Activated T-cell treated with anti-CD3 and anti-CD28 coated beads, Interleukin-2, amount 50 U/mL, for 4 hours (primary cell): Measurements from ENCODE around the gene RABGAP1L. TPM values are rescaled to one million over a fixed set of nuclear protein-coding genes. Genes with fewer than 3 reads are reported as not detected.

ENCODE experiments used
- ATAC-seq, 2 donors: fragments of 200-7000 bp; cut with Tn5 transposase; one replicate each; pipeline ENCODE4 v1.10.0; 2021
- DNase-seq: peaks from one replicate; pipeline ENCODE4 v3.0.0-alpha.2; 2020
- H3K27me3 Mint-ChIP-seq: one replicate; pipeline ENCODE4 v1.8.0; 2021; ENCODE audit warnings: low read depth, mixed read lengths
- H3K36me3 Mint-ChIP-seq: one replicate; pipeline ENCODE4 v1.8.0; 2022; ENCODE audit warnings: mixed read lengths; ENCODE audit not compliant: insufficient read depth
- H3K4me1 Mint-ChIP-seq: one replicate; pipeline ENCODE4 v1.8.0; 2021; ENCODE audit warnings: low read depth, mixed read lengths
- H3K4me3 Mint-ChIP-seq: one replicate; pipeline ENCODE4 v1.8.0; 2021; ENCODE audit warnings: mild to moderate bottlenecking, moderate library complexity, mixed read lengths
- H3K9me3 Mint-ChIP-seq: one replicate; pipeline ENCODE4 v1.8.0; 2021; ENCODE audit warnings: mixed read lengths
- total RNA-seq, 3 donors: library from RNA; stranded (reverse); gene quantifications; one replicate each; pipeline ENCODE4 v1.2.1, GENCODE V29; 2021

Gene RABGAP1L
- total RNA-seq, 3 donors from 2014 or later, result 16.9 to 23.2 (median 22.3) TPM

- DNase-seq (no peak), ATAC-seq (no peak)
- H3K36me3 Mint-ChIP-seq, result peaks cover 3% of the 10 kb centered on the region
- H3K4me1 Mint-ChIP-seq, result no peaks in the 10 kb centered on the region
- no peak overlapping the region for H3K4me3 Mint-ChIP-seq
- no peaks in the 10 kb centered on the region for H3K27me3 Mint-ChIP-seq
- no peaks in the 10 kb centered on the region for H3K9me3 Mint-ChIP-seq
These were observed 564.5 kb downstream of the RABGAP1L start for GRCh38 chr1:174723816-174724215.

DNA sequence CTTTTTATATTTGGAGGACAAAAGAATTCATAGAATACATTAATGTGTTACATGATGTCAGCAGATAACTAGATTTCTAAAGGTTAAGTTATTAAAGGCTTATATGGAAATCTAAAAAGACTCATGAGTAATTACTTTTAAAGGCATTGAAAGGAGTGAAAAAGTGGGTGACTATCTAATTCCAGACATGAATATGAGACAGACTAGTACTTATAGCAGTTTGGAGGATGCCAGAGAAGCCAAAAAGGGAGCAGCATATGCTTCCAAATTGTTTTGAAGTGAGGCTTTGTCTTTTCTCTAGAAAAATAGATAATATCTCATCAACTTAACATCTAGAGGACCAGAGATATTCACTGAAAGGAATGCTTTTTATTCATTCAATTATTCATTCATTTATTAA is 564.9 kb downstream of the RABGAP1L start:
- peaks cover 3% of the 10 kb centered on the region for H3K36me3 Mint-ChIP-seq
- no peak for DNase-seq
- H3K9me3 Mint-ChIP-seq, result no peaks in the 10 kb centered on the region
- H3K27me3 Mint-ChIP-seq, result no peaks in the 10 kb centered on the region
- H3K4me1 Mint-ChIP-seq, result no peaks in the 10 kb centered on the region
- no peak for ATAC-seq
- H3K4me3 Mint-ChIP-seq, result no peak overlapping the region

GRCh38 chr1:174726167-174726879 is 567.0 kb downstream of the RABGAP1L start:
- Mint-ChIP-seq H3K4me1 (no peaks in the 10 kb centered on the region), H3K36me3 (peaks cover 2% of the 10 kb centered on the region), H3K27me3 (no peaks in the 10 kb centered on the region), H3K4me3 (no peak overlapping the region), H3K9me3 (no peaks in the 10 kb centered on the region)
- DNase-seq (no peak), ATAC-seq (no peak)

DNA sequence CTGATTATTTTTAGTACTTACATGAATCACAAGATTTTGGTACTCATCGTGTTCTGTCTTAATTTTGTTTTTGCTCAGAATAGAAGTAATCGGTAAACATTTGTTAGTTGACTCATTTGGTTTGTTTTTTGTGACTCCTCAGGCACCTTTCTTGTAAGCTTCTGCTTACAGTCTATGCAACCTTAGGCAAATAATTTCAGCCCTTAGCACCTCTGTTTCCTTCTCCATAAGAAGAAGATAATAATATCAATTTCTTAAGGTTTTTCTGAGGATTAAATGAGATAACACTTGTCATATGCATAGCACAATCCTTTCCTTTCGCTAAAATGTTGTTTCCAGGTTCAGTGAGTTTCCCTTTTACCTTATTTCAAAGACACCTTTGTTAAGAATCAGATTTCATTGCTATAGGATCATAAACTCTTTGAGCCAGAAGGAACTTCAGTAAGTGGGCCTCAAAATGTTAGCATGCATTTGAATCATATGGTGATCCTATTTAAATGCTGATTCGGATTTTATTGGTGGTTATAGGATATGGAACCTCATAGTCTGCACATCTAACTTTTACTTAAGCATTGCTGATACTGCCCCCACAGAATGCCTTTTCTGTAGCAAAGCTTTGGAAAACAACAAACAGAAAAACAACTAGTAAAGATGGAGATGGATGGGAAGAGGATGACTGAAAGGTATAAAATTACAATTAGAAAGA is 567.7 kb downstream of the RABGAP1L start:
- Mint-ChIP-seq H3K27me3 (no peaks in the 10 kb centered on the region), H3K36me3 (peaks cover 4% of the 10 kb centered on the region), H3K4me3 (no peak overlapping the region), H3K9me3 (no peaks in the 10 kb centered on the region), H3K4me1 (no peaks in the 10 kb centered on the region)
- ATAC-seq (no peak), DNase-seq (no peak)

GRCh38 chr1:174734270-174734669 is 575.0 kb downstream of the RABGAP1L start:
- ATAC-seq (no peak), DNase-seq (no peak)
- no peak overlapping the region for H3K4me3 Mint-ChIP-seq
- H3K4me1 Mint-ChIP-seq, result peaks cover 3% of the 10 kb centered on the region
- no peaks in the 10 kb centered on the region for H3K27me3 Mint-ChIP-seq
- H3K9me3 Mint-ChIP-seq, result peaks cover 14% of the 10 kb centered on the region
- peaks cover 21% of the 10 kb centered on the region for H3K36me3 Mint-ChIP-seq

- Mint-ChIP-seq H3K36me3 (peaks cover 18% of the 10 kb centered on the region), H3K27me3 (no peaks in the 10 kb centered on the region), H3K9me3 (peaks cover 14% of the 10 kb centered on the region), H3K4me1 (peaks cover 5% of the 10 kb centered on the region), H3K4me3 (no peak overlapping the region)
- ATAC-seq, result no peak
- DNase-seq, result no peak
These were observed 577.5 kb downstream of the RABGAP1L start for GRCh38 chr1:174736831-174737230.

- ATAC-seq (no peak), DNase-seq (no peak)
- H3K36me3 Mint-ChIP-seq, result peaks cover 12% of the 10 kb centered on the region
- H3K27me3 Mint-ChIP-seq, result no peaks in the 10 kb centered on the region
- peaks cover 2% of the 10 kb centered on the region for H3K4me1 Mint-ChIP-seq
- peaks cover 10% of the 10 kb centered on the region for H3K9me3 Mint-ChIP-seq
- H3K4me3 Mint-ChIP-seq, result no peak overlapping the region
These were observed 581.1 kb downstream of the RABGAP1L start for GRCh38 chr1:174740249-174740968.

- no peaks in the 10 kb centered on the region for H3K9me3 Mint-ChIP-seq
- no peak for ATAC-seq
These were observed 583.7 kb downstream of the RABGAP1L start for GRCh38 chr1:174742805-174743653.

DNA sequence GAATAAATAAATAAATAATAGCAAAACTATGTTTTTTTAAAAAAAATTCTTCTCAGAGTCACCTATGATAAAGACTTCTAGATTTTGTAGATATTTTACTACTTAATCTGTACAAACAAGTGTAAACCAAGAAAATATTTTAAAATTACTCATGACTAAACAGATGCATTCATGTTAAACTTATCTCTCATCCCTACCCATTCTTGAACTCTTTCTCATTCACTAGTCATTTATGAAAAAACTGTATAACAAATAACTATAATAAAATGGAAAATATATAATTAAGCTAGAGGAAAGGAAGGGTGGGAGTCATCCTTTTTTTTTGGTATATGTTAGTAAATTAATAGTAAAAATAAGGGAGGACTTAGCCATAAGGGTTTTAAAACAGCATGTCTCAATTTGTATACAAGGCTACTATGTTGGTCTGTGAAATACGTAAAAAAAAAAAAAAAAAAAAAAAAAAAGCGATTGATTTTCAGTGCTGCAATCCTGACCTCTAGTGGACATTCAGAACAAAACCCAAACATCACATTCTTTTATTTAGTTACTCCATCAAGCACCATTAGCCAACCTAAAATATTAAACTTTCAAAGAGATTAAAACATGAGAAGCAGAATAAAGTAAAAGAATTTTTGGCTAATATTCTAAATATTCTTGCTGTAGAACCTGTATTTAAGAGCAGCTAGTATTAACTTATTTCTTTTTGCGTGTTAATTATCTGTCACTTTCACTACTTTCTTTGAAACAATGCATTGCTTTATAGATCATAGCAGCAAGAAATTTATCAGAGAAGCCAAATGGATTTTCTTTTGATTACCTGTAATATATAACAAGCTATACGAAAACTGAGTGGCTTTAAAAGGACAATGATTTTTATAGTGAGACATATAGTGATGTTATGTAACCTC is 584.6 kb downstream of the RABGAP1L start:
- Mint-ChIP-seq H3K4me1 (peaks cover 2% of the 10 kb centered on the region), H3K4me3 (no peak overlapping the region)
- no peak for ATAC-seq

More at GRCh38 chr1:174742805-174743653, 583.7 kb downstream of the RABGAP1L start:
- no peak overlapping the region for H3K4me3 Mint-ChIP-seq
- no peaks in the 10 kb centered on the region for H3K36me3 Mint-ChIP-seq
- no peaks in the 10 kb centered on the region for H3K27me3 Mint-ChIP-seq
- peaks cover 2% of the 10 kb centered on the region for H3K4me1 Mint-ChIP-seq
- DNase-seq, result no peak

GRCh38 chr1:174744886-174745285 is 585.6 kb downstream of the RABGAP1L start:
- no peak overlapping the region for H3K4me3 Mint-ChIP-seq
- H3K9me3 Mint-ChIP-seq, result no peaks in the 10 kb centered on the region
- ATAC-seq, result no peak
- peaks cover 2% of the 10 kb centered on the region for H3K4me1 Mint-ChIP-seq
- DNase-seq, result no peak
- H3K36me3 Mint-ChIP-seq, result no peaks in the 10 kb centered on the region
- no peaks in the 10 kb centered on the region for H3K27me3 Mint-ChIP-seq

More for the DNA sequence above, 584.6 kb downstream of the RABGAP1L start:
- Mint-ChIP-seq H3K9me3 (no peaks in the 10 kb centered on the region), H3K36me3 (no peaks in the 10 kb centered on the region), H3K27me3 (no peaks in the 10 kb centered on the region)
- no peak for DNase-seq

GRCh38 chr1:174746024-174746808 is 586.9 kb downstream of the RABGAP1L start:
- Mint-ChIP-seq H3K4me3 (no peak overlapping the region), H3K27me3 (no peaks in the 10 kb centered on the region), H3K36me3 (peaks cover 2% of the 10 kb centered on the region), H3K9me3 (no peaks in the 10 kb centered on the region), H3K4me1 (peaks cover under 1% of the 10 kb centered on the region)
- ATAC-seq, result no peak
- DNase-seq, result no peak

- Mint-ChIP-seq H3K4me3 (no peak overlapping the region), H3K9me3 (no peaks in the 10 kb centered on the region), H3K36me3 (peaks cover 2% of the 10 kb centered on the region), H3K4me1 (no peaks in the 10 kb centered on the region), H3K27me3 (no peaks in the 10 kb centered on the region)
- DNase-seq (no peak), ATAC-seq (no peak)
These were observed 588.3 kb downstream of the RABGAP1L start for GRCh38 chr1:174747613-174748012.
